CD4-positive, alpha-beta T cell (primary cell): Measurements from ENCODE around the gene CDK15. TPM values are rescaled to one million over a fixed set of nuclear protein-coding genes. Genes with fewer than 3 reads are reported as not detected.
"Not testable (repeated sequence)": the region's sequence is repeated elsewhere in the genome, so short reads cannot be mapped to it uniquely, and the experiment has no call there.

ENCODE experiments used
- ATAC-seq: fragments of 200-7000 bp; cut with Tn5 transposase; one replicate; pipeline ENCODE4 v1.10.0; 2022; ENCODE audit warnings: mild to moderate bottlenecking; ENCODE audit not compliant: poor library complexity
- CTCF ChIA-PET: fragments of 350-600 bp; sonication (Branson Sonifier 250); formaldehyde crosslinking; loops from one replicate; lab custom pipeline; 2021; ENCODE audit warnings: antibody characterized with exemption, inconsistent platforms; lab: Charles Lee
- POLR2A ChIA-PET: fragments of 350-600 bp; sonication (Branson Sonifier 250); formaldehyde crosslinking; loops from one replicate; lab custom pipeline; 2021; ENCODE audit warnings: antibody characterized with exemption, inconsistent platforms; lab: Charles Lee
- DNase-seq, 14 experiments: peaks; one replicate each; pipeline ENCODE4 v3.0.0-alpha.2; 2013 to 2020; ENCODE audit warnings: mixed read lengths in 2 of 14
- H3K27ac ChIP-seq, 2 donors: one replicate each; pipeline versions ENCODE4 v1.5.1 to v1.7.0; 2013; ENCODE audit warnings: low read length in 2 of 2, low read depth in 1 of 2, mild to moderate bottlenecking in 1 of 2
- H3K27me3 ChIP-seq, 2 experiments: 1 replicate in 1 of 2; 2 replicates in 1 of 2; pipeline versions ENCODE4 v1.6.1 to v1.7.0; 2013; ENCODE audit warnings: low read length in 2 of 2, control low read depth in 1 of 2, mild to moderate bottlenecking in 1 of 2, moderate library complexity in 1 of 2; ENCODE audit not compliant: insufficient read depth in 2 of 2, control insufficient read depth in 1 of 2
- H3K36me3 ChIP-seq: one replicate; pipeline ENCODE4 v1.6.1; 2013; ENCODE audit warnings: low read length, control low read depth; ENCODE audit not compliant: insufficient read depth
- H3K4me1 ChIP-seq: one replicate; pipeline ENCODE4 v1.6.1; 2013; ENCODE audit warnings: low read length, control low read depth; ENCODE audit not compliant: insufficient read depth
- H3K4me3 ChIP-seq: one replicate; pipeline ENCODE4 v1.5.1; 2013; ENCODE audit warnings: mild to moderate bottlenecking, low read length, moderate library complexity
- H3K9me3 ChIP-seq, 2 experiments: 1 replicate in 1 of 2; 2 replicates in 1 of 2; pipeline versions ENCODE4 v1.6.1 to v1.7.0; 2013; ENCODE audit warnings: low read length in 2 of 2, mild to moderate bottlenecking in 2 of 2, control low read depth in 1 of 2, moderate library complexity in 1 of 2; ENCODE audit not compliant: control insufficient read depth in 1 of 2, insufficient read depth in 1 of 2
- H3K27ac Mint-ChIP-seq: one replicate; pipeline ENCODE4 v1.8.0; 2020; ENCODE audit warnings: mixed read lengths
- H3K27me3 Mint-ChIP-seq: one replicate; pipeline ENCODE4 v1.8.0; 2021; ENCODE audit warnings: mixed read lengths
- H3K36me3 Mint-ChIP-seq: one replicate; pipeline ENCODE4 v1.8.0; 2021; ENCODE audit warnings: low read depth, mixed read lengths
- H3K4me1 Mint-ChIP-seq: one replicate; pipeline ENCODE4 v1.8.0; 2021; ENCODE audit warnings: low read depth, mixed read lengths
- H3K4me3 Mint-ChIP-seq: one replicate; pipeline ENCODE4 v1.8.0; 2020; ENCODE audit warnings: mild to moderate bottlenecking, mixed read lengths
- H3K9me3 Mint-ChIP-seq: one replicate; pipeline ENCODE4 v1.8.0; 2020; ENCODE audit warnings: mixed read lengths
- CTCF ChIP-seq: fragments of 200-600 bp; IDR thresholded peaks from one replicate; pipeline ENCODE4 v1.8.0; 2022; ENCODE audit warnings: antibody characterized with exemption, mild to moderate bottlenecking
- intact Hi-C, 2 experiments: fragments of 100-400 bp; cut with DNase I in 1 of 2; cut with micrococcal nuclease in 1 of 2; formaldehyde crosslinking; loops; one replicate each; pipeline versions ENCODE4 v1.15.1 to v1.9.0; 2023 to 2025; cut with DNase I, micrococcal nuclease
- total RNA-seq, 174 experiments: library from RNA in 2 of 174; stranded (reverse) in 2 of 174; gene quantifications; one replicate each; pipeline ENCODE4 v1.2.3 and lab custom pipeline; 2021 to 2026

Gene CDK15
- total RNA-seq, 2 experiments from 2014 or later: not detected

GRCh38 chr2:201842131-201842860, 36.0 kb downstream of the CDK15 start:
- ATAC-seq (no peak), DNase-seq (no peak)
- Histone ChIP-seq H3K9me3 (no peaks in the 10 kb centered on the region), H3K4me3 (no peak overlapping the region), H3K27me3 (no peaks in the 10 kb centered on the region), H3K36me3 (no peaks in the 10 kb centered on the region), H3K27ac (no peak overlapping the region), H3K4me1 (no peaks in the 10 kb centered on the region)
- Mint-ChIP-seq H3K4me3 (no peak overlapping the region), H3K36me3 (no peaks in the 10 kb centered on the region), H3K4me1 (no peaks in the 10 kb centered on the region), H3K27ac (no peak overlapping the region), H3K27me3 (peaks cover 12% of the 10 kb centered on the region), H3K9me3 (peaks cover 6% of the 10 kb centered on the region)
- intact Hi-C loops: no loop called here
- POLR2A ChIA-PET: no interaction called here
- CTCF ChIA-PET: no interaction called here
- no peak for TF ChIP-seq CTCF

- ATAC-seq, intact Hi-C loops, H3K27me3 ChIP-seq, CTCF ChIA-PET, H3K4me3 Mint-ChIP-seq, DNase-seq, POLR2A ChIA-PET, H3K4me3 ChIP-seq, H3K36me3 Mint-ChIP-seq, H3K27ac ChIP-seq, H3K9me3 Mint-ChIP-seq, H3K4me1 ChIP-seq, H3K36me3 ChIP-seq, H3K9me3 ChIP-seq, H3K27ac Mint-ChIP-seq, H3K4me1 Mint-ChIP-seq: not testable (repeated sequence)
- H3K27me3 Mint-ChIP-seq: peaks cover 16% of the 10 kb centered on the region
Observed at GRCh38 chr2:201844922-201845321, 38.6 kb downstream of the CDK15 start.

GRCh38 chr2:201847481-201847880, 41.1 kb downstream of the CDK15 start:
- Mint-ChIP-seq H3K9me3 (no peaks in the 10 kb centered on the region), H3K36me3 (no peaks in the 10 kb centered on the region), H3K27ac (no peak overlapping the region), H3K4me1 (no peaks in the 10 kb centered on the region), H3K4me3 (no peak overlapping the region), H3K27me3 (peaks cover 12% of the 10 kb centered on the region)
- H3K4me3 ChIP-seq: no peak overlapping the region
- no peak overlapping the region for H3K27ac ChIP-seq
- CTCF ChIA-PET: no interaction called here
- intact Hi-C loops: no loop called here
- POLR2A ChIA-PET: no interaction called here
- TF ChIP-seq CTCF: no peak
- ATAC-seq (no peak), DNase-seq (no peak)
- H3K36me3 ChIP-seq: no peaks in the 10 kb centered on the region
- no peaks in the 10 kb centered on the region for H3K9me3 ChIP-seq
- H3K27me3 ChIP-seq: peaks cover 0 to 6% of the 10 kb centered on the region in 2 experiments
- H3K4me1 ChIP-seq: no peaks in the 10 kb centered on the region

- ATAC-seq: no peak
- Histone ChIP-seq H3K27me3 (peaks cover 0 to 8% of the 10 kb centered on the region in 2 experiments), H3K9me3 (no peaks in the 10 kb centered on the region), H3K27ac (no peak overlapping the region), H3K36me3 (no peaks in the 10 kb centered on the region), H3K4me1 (no peaks in the 10 kb centered on the region), H3K4me3 (no peak overlapping the region)
- intact Hi-C loops: no loop called here
- peaks cover 8% of the 10 kb centered on the region for H3K27me3 Mint-ChIP-seq
- ChIA-PET POLR2A (no interaction called here), CTCF (interaction anchor here (0.5 to 1.2 kb wide), 2 partner anchors 8 to 628 kb away, joined by 3 read pairs; no protein-coding TSS in a partner anchor)
- no peaks in the 10 kb centered on the region for H3K4me1 Mint-ChIP-seq
- no peak overlapping the region for H3K4me3 Mint-ChIP-seq
- TF ChIP-seq CTCF: no peak
- no peak overlapping the region for H3K27ac Mint-ChIP-seq
- no peaks in the 10 kb centered on the region for H3K9me3 Mint-ChIP-seq
- no peak for DNase-seq
- no peaks in the 10 kb centered on the region for H3K36me3 Mint-ChIP-seq
Observed at GRCh38 chr2:201852462-201852861, 46.1 kb downstream of the CDK15 start.
